OCI-LY7 (cell line): Measurements from ENCODE around the gene FKBP11.

ENCODE experiments used
- CTCF ChIP-seq: fragments of 200-600 bp; sonication (generic); conservative IDR thresholded peaks from 2 replicates; pipeline ENCODE4 v1.5.1; 2014; ENCODE audit warnings: mild to moderate bottlenecking, antibody characterized with exemption, low read length, moderate library complexity, mixed read lengths
- EZH2phosphoT487 ChIP-seq: fragments of 200-600 bp; sonication (generic); IDR thresholded peaks from 2 replicates; pipeline ENCODE4 v1.6.1; 2018; ENCODE audit warnings: low read depth, borderline replicate concordance, mild to moderate bottlenecking, mixed run types, antibody characterized with exemption, low read length, moderate library complexity, mixed read lengths

GRCh38 chr12:48961331-48961730, 36.0 kb upstream of the FKBP11 start:
- TF ChIP-seq CTCF (no peak), EZH2phosphoT487 (no peak)
